T follicular helper cell (primary cell): ENCODE measurements around the gene AFF4.
"Not testable (repeated sequence)": the region's sequence is repeated elsewhere in the genome, so short reads cannot be mapped to it uniquely, and the experiment has no call there.

Experiments used
- DNase-seq: peaks from one replicate; pipeline ENCODE4 v3.0.0-alpha.2; 2020; ENCODE audit warnings: low read depth

AFF4 gene

GRCh38 chr5:132956166-132956799 is 7.2 kb downstream of the AFF4 start:
- DNase-seq, result not testable (repeated sequence)

- no peak for DNase-seq
Observed at GRCh38 chr5:132953710-132954109, 9.7 kb downstream of the AFF4 start.

DNA sequence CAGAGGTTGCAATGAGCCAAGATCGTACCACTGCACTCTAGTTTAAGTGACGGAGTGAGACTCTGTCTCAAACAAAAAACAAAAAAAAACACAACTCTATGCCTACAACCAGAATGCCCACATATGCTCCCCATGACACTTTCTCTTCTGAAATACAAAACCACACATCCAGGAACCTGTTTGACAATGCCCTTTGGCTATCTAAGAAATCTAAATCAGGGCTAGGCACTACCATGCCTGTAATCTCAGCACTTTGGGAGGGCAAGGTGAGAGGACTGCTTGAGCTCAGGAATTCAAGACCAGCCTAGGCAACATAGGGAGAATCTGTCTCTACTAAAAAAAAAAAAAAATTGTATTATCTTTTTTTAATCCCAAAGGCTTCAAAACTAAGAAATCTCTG is 10.6 kb downstream of the AFF4 start:
- no peak for DNase-seq

- DNase-seq, result no peak
Observed at GRCh38 chr5:132951897-132952296, 11.5 kb downstream of the AFF4 start.

GRCh38 chr5:132949136-132949535 is 14.3 kb downstream of the AFF4 start:
- DNase-seq, result no peak

- DNase-seq, result no peak
Observed at GRCh38 chr5:132947671-132948070, 15.8 kb downstream of the AFF4 start.

- DNase-seq, result not testable (repeated sequence)
Observed at GRCh38 chr5:132945315-132945714, 18.1 kb downstream of the AFF4 start.

DNA sequence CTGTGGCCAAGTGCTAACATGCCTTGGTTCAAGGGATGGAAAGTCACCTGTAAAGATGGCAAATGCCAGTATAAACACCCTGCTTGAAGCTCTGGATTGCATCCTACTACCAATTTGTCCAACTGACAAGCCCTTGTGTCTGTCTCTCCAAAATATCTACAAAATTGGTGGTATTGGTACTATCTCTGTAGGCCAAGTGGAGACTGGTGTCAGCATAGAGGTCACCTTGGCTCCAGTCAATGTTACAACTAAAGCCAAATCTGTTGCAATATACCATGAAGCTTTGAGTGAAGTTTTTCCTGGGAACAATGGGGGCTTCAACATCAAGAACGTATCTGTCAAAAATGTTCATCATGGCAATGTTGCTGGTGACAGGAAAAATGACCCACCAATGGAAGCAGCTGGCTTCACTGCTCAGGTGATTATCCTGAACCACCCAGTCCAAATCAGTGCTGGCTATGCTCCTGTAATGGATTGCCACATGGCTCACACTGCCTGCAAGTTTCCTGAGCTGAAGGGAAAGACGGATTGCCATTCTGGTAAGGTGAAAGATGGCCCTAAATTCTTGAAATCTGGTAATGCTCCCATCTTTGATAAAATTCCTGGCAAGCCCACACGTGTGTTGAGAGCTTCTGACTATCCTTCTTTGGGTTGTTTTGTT is 19.9 kb downstream of the AFF4 start:
- no peak for DNase-seq

DNA sequence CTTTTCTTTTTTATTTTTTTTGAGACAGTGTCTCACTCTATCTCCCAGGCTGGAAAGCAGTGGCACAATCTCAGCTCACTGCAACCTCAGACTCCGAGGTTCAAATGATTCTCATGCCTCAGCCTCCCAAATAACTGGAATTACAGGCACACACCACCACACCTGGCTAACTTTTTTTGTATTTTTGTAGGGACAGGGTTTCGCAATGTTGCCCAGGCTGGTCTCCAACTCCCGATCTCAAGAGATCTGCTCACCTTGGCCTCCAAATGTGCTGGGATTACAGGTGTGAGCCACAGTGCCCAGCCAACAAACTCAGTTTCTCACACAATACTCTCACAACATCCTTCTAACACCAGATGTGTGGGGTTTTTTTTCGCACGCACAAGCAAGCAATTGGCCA is 22.1 kb downstream of the AFF4 start:
- no peak for DNase-seq

- DNase-seq, result no peak
Observed at GRCh38 chr5:132928062-132928407, 35.4 kb downstream of the AFF4 start.

DNA sequence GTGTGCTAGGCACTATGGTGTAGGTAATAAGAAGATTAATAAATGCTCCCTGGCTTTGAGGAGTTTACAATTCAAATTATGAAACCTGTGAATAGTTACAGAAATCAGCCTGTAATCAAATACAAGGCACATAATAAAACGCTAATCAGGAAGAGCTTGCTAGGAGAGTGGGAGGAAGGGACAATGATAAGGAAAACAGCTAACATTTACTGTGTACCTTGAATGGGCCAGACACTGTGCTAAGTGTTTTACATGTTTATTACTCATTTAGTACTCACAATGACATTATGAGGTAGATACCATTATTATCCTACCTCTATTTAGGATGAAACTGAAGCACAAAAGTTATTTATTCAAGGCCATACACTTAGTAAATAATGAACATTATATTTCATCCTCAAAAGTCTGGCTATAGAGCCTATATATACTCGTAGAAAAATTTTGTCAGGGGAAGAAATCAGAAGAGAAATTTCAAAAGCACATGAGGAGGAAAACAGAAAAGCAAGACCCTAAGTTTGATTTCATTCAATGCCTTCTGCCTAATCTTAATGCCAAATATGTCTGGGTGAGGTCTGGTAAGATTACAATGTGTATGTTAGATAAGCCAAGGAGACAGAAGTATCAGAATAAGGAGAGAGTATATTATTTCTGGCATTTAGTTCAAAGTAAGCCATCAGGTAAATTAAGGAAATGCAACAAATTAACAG is 35.9 kb downstream of the AFF4 start:
- no peak for DNase-seq

GRCh38 chr5:132926437-132926836 is 37.0 kb downstream of the AFF4 start:
- no peak for DNase-seq

- DNase-seq, result no peak
Observed at GRCh38 chr5:132916086-132916485, 47.3 kb downstream of the AFF4 start.

- no peak for DNase-seq
Observed at GRCh38 chr5:132915681-132916080, 47.8 kb downstream of the AFF4 start.

DNA sequence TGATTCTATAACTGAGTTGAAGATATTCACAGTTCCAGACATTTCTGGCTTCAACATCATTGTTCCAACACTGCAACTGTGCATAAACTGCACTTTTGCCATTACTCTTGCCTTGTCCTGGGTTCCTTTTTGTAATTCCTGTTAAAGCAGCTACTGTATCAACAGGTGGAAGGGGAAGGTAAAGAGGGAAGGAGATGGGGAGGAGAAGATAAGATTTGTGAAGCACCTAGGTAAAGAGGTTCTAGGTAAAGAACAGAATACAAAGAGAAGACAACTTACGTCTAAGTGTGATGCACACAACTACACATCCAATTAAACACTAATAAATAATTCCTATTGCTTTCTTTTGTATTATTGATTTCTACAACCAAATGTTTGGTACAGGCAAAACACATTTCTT is 53.7 kb downstream of the AFF4 start:
- DNase-seq, result no peak

GRCh38 chr5:132907161-132907560 is 56.3 kb downstream of the AFF4 start:
- DNase-seq, result no peak

DNA sequence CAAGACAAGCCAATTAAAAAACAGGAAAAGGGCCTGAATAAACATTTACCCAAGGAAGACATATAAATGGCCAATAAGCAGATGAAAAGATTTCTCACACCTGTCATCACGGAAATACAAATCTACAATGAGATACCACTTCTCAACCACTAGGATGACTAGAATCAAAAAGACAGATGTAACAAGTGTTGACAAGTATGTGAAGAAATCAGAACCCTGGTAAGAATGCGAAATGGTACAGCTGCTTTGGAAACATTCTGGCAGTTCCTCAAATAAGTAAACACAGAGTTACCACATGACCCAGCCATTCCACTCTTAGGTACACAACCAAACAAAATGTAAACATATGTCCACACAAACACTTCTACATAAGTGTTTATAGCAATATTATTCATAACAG is 57.5 kb downstream of the AFF4 start:
- no peak for DNase-seq

- DNase-seq, result no peak
Observed at GRCh38 chr5:132901730-132902129, 61.7 kb downstream of the AFF4 start.

DNA sequence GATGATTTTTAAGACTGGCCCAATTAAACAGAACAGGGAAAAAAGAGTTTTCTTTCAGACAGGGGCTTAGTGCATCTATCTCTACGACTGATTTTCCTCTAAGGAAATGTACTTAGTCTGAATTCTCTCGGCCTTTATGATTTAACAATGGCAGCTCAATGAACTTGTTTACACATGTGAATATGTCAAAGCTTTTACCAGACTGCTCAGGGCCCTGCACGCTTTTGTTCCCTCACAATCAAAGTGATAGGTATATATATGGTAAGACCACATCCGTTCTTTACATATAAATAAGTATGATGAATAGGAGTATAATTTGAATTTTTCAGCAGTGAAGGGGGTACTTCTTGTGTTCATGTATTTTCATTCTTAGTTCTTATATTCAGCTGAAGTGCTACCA is 62.4 kb downstream of the AFF4 start:
- DNase-seq, result no peak

GRCh38 chr5:132898094-132898493 is 65.3 kb downstream of the AFF4 start:
- no peak for DNase-seq

DNA sequence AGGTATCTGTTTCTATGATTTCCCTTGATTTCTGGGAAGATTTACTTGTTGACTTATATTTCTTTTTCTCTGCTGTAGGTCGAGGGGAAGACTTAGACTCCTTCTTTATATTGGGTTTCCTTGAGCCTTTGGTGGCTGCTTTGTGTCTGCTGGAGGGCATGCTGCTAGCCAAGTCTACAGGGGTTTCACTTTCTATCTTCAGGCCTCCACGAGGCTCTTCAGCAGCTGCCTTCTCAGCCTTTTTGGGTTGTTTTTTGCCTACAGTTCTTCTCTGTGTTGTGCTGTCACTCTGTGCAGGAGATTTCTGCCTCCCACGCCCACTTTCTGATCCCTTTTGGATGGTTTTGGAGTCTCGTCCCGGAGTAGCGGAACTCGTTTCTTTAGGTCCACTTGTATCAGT is 66.7 kb downstream of the AFF4 start:
- no peak for DNase-seq

DNA sequence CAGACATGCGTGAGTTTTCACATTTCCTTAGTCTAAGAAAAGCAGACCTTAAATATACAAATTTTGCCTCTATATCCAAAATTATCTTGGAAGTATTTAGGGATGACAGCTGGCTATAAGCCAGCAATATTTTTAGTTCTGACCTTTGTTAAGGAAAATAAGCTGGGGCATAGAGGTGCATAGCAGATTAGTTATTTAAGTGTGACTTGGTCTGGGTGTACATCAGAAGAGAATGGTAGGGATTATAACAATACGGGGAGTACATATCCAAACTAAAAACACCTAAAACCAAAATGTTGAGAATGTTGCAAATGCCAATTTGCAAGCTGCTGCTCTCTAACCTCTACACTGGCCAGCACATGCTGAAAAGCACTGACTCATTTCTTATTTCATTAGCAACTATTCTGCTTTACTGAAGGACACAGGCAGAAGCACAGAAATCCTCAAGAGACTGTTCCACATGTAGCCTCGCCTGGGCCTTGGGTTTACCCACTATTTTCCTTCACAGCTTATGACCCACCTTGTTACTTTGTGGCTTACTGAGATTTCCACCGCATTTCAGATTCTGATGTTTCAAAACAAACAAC is 67.6 kb downstream of the AFF4 start:
- DNase-seq, result no peak

GRCh38 chr5:132890817-132891216 is 72.6 kb downstream of the AFF4 start:
- DNase-seq, result no peak
